GM12878 (cell line): ENCODE results near the gene CENPO. TPM values are rescaled to one million over a fixed set of nuclear protein-coding genes. Genes with fewer than 3 reads are reported as not detected.

Experiments
- ATAC-seq: fragments of 200-7000 bp; cut with Tn5 transposase; 3 replicates; pipeline ENCODE4 v1.9.1; 2020; ENCODE audit warnings: mild to moderate bottlenecking, moderate library complexity
- BruUV-seq: library from RNA; stranded (reverse); fragments of 400-500 nt; replicated peaks from 2 replicates; lab custom pipeline; 2021; lab: Mats Ljungman, UMichigan
- CTCF ChIA-PET: fragments of 300-600 bp; sonication (Branson Sonifier 250); formaldehyde crosslinking; extraction: SDS; loops from one replicate; lab custom pipeline; 2021; ENCODE audit warnings: inconsistent platforms; lab: Yijun Ruan, JAX
- POLR2A ChIA-PET: fragments of 350-600 bp; formaldehyde crosslinking; extraction: SDS; loops from one replicate; lab custom pipeline; 2021; ENCODE audit warnings: inconsistent platforms; lab: Charles Lee
- RAD21 ChIA-PET: fragments of 300-600 bp; sonication (Branson Sonifier 250); formaldehyde crosslinking; loops from one replicate; lab custom pipeline; 2023; ENCODE audit warnings: antibody characterized with exemption; ENCODE audit not compliant: unreplicated experiment; lab: Charles Lee
- SMC1A ChIA-PET: fragments of 300-600 bp; sonication (Branson Sonifier 250); formaldehyde crosslinking; loops from one replicate; lab custom pipeline; 2023; ENCODE audit not compliant: unreplicated experiment, uncharacterized antibody; lab: Charles Lee
- DNase-seq: peaks from one replicate; pipeline ENCODE4 v3.0.0-alpha.2; 2011; ENCODE audit warnings: low read depth, low spot score
- FAIRE-seq: peaks from 3 replicates; lab custom pipeline; 2011; peaks lifted over from hg19 to GRCh38; lab: Jason Lieb, UNC
- H2AFZ ChIP-seq: 2 replicates; pipeline ENCODE4 v1.6.0; 2011; ENCODE audit warnings: low read depth, low read length, control low read depth; ENCODE audit not compliant: control insufficient read depth
- H3K27ac ChIP-seq: 2 replicates; pipeline ENCODE4 v1.5.1; 2011; ENCODE audit warnings: control low read depth; ENCODE audit not compliant: control insufficient read depth, insufficient read depth
- H3K27me3 ChIP-seq, 2 experiments: replicated peaks in 1 of 2; 2 replicates each; pipeline versions ENCODE4 v1.6.0 to v1.6.1; 2011; ENCODE audit warnings: low read length in 1 of 2; ENCODE audit not compliant: control insufficient read depth in 2 of 2, insufficient read depth in 2 of 2
- H3K36me3 ChIP-seq, 2 experiments: 2 replicates each; pipeline ENCODE4 v1.5.1; 2011; ENCODE audit warnings: low read length in 1 of 2; ENCODE audit not compliant: control insufficient read depth in 2 of 2, insufficient read depth in 2 of 2
- H3K4me1 ChIP-seq: 2 replicates; pipeline ENCODE4 v1.6.1; 2011; ENCODE audit warnings: mild to moderate bottlenecking, low read length, moderate library complexity, mixed read lengths; ENCODE audit not compliant: control insufficient read depth, insufficient read depth
- H3K4me2 ChIP-seq: 2 replicates; pipeline ENCODE4 v1.6.0; 2011; ENCODE audit warnings: control low read depth; ENCODE audit not compliant: control insufficient read depth, insufficient read depth
- H3K4me3 ChIP-seq: fragments of 200-600 bp; sonication (generic); 2 replicates; pipeline ENCODE4 v1.5.1; 2016
- H3K79me2 ChIP-seq: 2 replicates; pipeline ENCODE4 v1.6.0; 2011; ENCODE audit warnings: low read length; ENCODE audit not compliant: control insufficient read depth, insufficient read depth
- H3K9ac ChIP-seq: 2 replicates; pipeline ENCODE4 v1.8.0; 2011; ENCODE audit warnings: low read length, control low read depth, mixed read lengths; ENCODE audit not compliant: control insufficient read depth, insufficient read depth
- H3K9me3 ChIP-seq: replicated peaks from 3 replicates; pipeline ENCODE4 v1.5.1; 2011; ENCODE audit warnings: mild to moderate bottlenecking, low read length; ENCODE audit not compliant: control insufficient read depth, insufficient read depth
- H4K20me1 ChIP-seq: 2 replicates; pipeline ENCODE4 v1.6.0; 2011; ENCODE audit not compliant: control insufficient read depth, insufficient read depth
- BRCA1 ChIP-seq: IDR thresholded peaks from 2 replicates; pipeline ENCODE4 v1.6.1; 2011; ENCODE audit warnings: low read depth, low read length, improper control_type of control experiment
- NR2C1 ChIP-seq: fragments of 450-650 bp; IDR thresholded peaks from 2 replicates; pipeline ENCODE4 v1.6.1; 2017; ENCODE audit warnings: antibody characterized with exemption, mild to moderate bottlenecking, moderate library complexity
- TCF3 ChIP-seq: IDR thresholded peaks from 2 replicates; pipeline ENCODE4 v1.6.1; 2012; ENCODE audit warnings: low read depth, mild to moderate bottlenecking, low read length, borderline replicate concordance; ENCODE audit not compliant: insufficient read depth
- WGBS: methylation state at CpG from one replicate; pipeline ENCODE4 v1.1.6; 2016; ENCODE audit warnings: low lambda C conversion rate; ENCODE audit not compliant: insufficient replicate concordance, insufficient coverage; ENCODE audit errors: missing lambda C conversion rate; 5-methylcytosine and 5-hydroxymethylcytosine counted together
- in situ Hi-C: fragments of 300-500 bp; cut with MboI; formaldehyde crosslinking; loops from 9 replicates; pipeline ENCODE4 v1.14.3; 2018; ENCODE audit warnings: mixed read lengths
- intact Hi-C: fragments of 100-400 bp; cut with micrococcal nuclease; formaldehyde crosslinking; loops from one replicate; pipeline ENCODE4 v1.14.2; 2022; ENCODE audit not compliant: unreplicated experiment
- polyA plus RNA-seq, 11 experiments: library from polyadenylated mRNA; depleted of rRNA in 4 of 11; unstranded in 6 of 11; stranded (reverse) in 5 of 11; fragments of >200 nt; fragmentation: Nextera tagmentation in 4 of 11; fragmentation: Illumina TruSeq in 1 of 11; extraction: Ambion mirVana in 4 of 11; extraction: Trizol in 1 of 11; gene quantifications; 1 replicate in 1 of 11; 2 replicates in 10 of 11; pipeline versions ENCODE4 v1.2.1 to v1.2.3, GENCODE V29; 2011 to 2016; ENCODE audit warnings: inconsistent platforms in 2 of 11, missing spikeins in 2 of 11, low read depth in 1 of 11
- total RNA-seq, 4 experiments: library from RNA; depleted of rRNA in 3 of 4; stranded (reverse); fragments of >200 nt in 3 of 4; fragmentation: Illumina TruSeq in 1 of 4; extraction: Trizol in 1 of 4; gene quantifications; 2 replicates each; pipeline versions ENCODE4 v1.2.1 to v1.2.3, GENCODE V29; 2013 to 2021
- TF ChIP-seq, protein P1 (sequence below): IDR thresholded peaks from 2 replicates; pipeline ENCODE4 v1.6.1; 2011; ENCODE audit warnings: borderline replicate concordance, low read depth, mild to moderate bottlenecking, moderate library complexity, low read length; ENCODE audit not compliant: insufficient read depth, poor library complexity, severe bottlenecking
- TF ChIP-seq, protein P2 (sequence below): IDR thresholded peaks from 2 replicates; pipeline ENCODE4 v1.6.1; 2011; ENCODE audit warnings: low read depth, mild to moderate bottlenecking, low read length, moderate library complexity, borderline replicate concordance; ENCODE audit errors: extremely low read depth
- TF ChIP-seq, protein P3 (sequence below): fragments of 150-350 bp; IDR thresholded peaks from 2 replicates; pipeline ENCODE4 v1.6.1; 2014; ENCODE audit warnings: mild to moderate bottlenecking, low read depth, low read length

Gene CENPO
- total and polyA plus RNA-seq, 10 of the 15 experiments (the other 5 are each of a cell fraction or from before 2014, with no cell fraction given) = 18.7 to 37.0 (median 31.4) TPM

DNA sequence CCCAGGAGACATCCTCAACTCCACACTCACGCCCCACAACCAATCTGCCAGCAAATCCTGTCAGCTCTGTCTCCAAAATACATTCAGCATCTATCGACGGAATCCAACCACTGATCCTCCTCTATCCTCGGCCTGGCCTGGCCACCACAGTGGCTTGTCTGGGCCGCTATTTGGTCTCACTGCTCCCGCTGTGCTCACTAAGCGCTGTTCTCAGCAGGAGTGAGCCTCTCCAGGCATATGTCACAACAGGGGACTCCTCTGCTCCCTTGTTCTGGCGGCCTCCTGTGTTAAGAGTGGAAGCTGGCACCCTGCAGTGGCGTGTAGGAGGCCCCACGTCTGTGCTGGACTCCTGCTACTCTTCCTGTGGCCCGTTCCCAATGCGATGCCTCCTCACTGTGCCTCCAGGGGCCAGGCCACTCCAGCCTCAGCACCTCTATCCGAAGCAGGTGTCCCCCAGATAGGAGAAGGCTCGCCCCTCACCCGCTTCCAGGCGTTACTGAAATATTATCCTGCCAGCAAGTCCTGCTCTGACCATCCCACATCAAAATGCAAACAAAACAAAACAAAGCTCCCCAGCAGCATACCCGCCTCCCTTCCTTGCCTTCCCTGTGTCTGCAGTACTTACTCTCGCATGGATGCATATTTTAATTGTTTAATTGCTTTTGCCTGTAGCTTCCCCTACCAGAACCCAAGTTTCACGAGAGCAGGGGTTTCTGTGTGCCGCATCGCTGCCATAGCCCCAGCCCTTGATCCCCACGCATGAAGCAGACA, 39.9 kb downstream of the CENPO start:
- Histone ChIP-seq H3K9ac (no peak overlapping the region), H3K27me3 (no peaks in the 10 kb centered on the region), H3K36me3 (peaks cover 6% of the 10 kb centered on the region in 2 experiments; a peak in 3 of 4 replicates), H3K4me2 (no peak overlapping the region), H3K4me1 (no peaks in the 10 kb centered on the region), H3K4me3 (no peak overlapping the region), H2AFZ (no peak overlapping the region), H3K9me3 (no peaks in the 10 kb centered on the region), H3K27ac (no peak overlapping the region), H4K20me1 (no peaks in the 10 kb centered on the region), H3K79me2 (no peaks in the 10 kb centered on the region)
- TSS peak; percentile 45 for BruUV-seq
- 97% methylated on average over 22 of the region's 22 CpGs for WGBS
- DNase-seq (no peak), ATAC-seq (no peak), FAIRE-seq (no peak)
- no peak for TF ChIP-seq NR2C1
- in situ Hi-C loops (no loop called here), intact Hi-C loops (no loop called here)
- RAD21 ChIA-PET = no interaction called here
- POLR2A ChIA-PET = no interaction called here
- CTCF ChIA-PET = interaction anchor here (1.7 kb wide), 1 partner anchor 422 kb away, joined by 6 read pairs; no protein-coding TSS in a partner anchor
- SMC1A ChIA-PET = no interaction called here

DNA sequence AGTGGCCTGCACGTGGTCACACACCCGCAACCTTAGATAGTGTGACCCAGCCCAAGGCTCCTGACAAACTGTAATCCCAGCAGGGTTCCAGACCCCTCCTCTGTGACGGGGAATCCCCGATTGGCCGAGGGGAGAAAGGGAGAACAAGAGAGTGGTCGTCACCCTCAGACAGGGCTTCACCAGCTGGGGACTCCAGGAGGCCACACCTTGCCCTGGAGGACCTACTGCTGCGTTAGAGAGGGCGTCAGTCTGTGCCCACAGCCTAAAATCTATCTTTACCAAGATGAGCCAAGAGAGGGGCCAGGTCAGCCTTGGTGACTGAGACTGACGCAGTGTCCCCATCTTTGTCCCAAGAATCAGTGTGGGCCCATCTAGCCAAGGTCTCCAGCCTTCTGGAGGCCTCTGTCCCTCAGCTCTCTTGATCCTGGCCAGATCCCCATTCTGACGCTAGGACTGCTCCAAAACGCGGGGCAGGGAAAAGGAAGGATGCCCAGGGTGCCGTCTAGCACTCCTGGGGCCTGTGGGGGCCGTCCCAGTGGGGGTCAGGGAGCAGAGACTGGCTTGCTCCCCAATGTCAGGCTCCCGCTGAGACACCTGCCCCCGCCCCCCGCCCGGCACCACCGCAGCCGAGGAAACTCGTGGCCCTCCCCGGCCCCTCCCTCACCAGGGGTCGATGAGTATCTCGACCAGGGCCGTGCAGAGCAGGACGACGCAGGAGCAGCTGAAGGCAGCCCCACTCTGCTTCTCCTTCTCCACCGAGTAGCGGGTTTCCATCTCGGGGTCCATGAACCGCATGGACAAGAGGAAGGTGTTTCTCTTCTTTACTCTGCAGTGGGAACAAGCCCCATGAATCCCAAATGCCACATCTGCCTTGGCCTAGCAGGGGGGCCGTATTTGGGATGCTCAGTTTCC, 40.9 kb downstream of the CENPO start:
- 97% methylated on average over 32 of the region's 32 CpGs for WGBS
- Histone ChIP-seq H3K4me1 (no peaks in the 10 kb centered on the region), H3K4me3 (no peak overlapping the region), H3K9ac (no peak overlapping the region), H3K9me3 (no peaks in the 10 kb centered on the region), H3K79me2 (no peaks in the 10 kb centered on the region), H3K4me2 (no peak overlapping the region), H4K20me1 (no peaks in the 10 kb centered on the region), H3K36me3 (peaks cover 6 to 8% of the 10 kb centered on the region in 2 experiments; a peak in 3 of 4 replicates), H3K27ac (no peak overlapping the region), H2AFZ (no peak overlapping the region), H3K27me3 (no peaks in the 10 kb centered on the region)
- DNase-seq (no peak), ATAC-seq (no peak), FAIRE-seq (no peak)
- RAD21 ChIA-PET = no interaction called here
- BruUV-seq = no TSS peak
- SMC1A ChIA-PET = no interaction called here
- CTCF ChIA-PET = no interaction called here
- POLR2A ChIA-PET = no interaction called here
- intact Hi-C loops = no loop called here
- in situ Hi-C loops = no loop called here
- TF ChIP-seq, protein P1, sequence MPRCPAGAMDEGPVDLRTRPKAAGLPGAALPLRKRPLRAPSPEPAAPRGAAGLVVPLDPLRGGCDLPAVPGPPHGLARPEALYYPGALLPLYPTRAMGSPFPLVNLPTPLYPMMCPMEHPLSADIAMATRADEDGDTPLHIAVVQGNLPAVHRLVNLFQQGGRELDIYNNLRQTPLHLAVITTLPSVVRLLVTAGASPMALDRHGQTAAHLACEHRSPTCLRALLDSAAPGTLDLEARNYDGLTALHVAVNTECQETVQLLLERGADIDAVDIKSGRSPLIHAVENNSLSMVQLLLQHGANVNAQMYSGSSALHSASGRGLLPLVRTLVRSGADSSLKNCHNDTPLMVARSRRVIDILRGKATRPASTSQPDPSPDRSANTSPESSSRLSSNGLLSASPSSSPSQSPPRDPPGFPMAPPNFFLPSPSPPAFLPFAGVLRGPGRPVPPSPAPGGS = no peak
- TF ChIP-seq, protein P2, sequence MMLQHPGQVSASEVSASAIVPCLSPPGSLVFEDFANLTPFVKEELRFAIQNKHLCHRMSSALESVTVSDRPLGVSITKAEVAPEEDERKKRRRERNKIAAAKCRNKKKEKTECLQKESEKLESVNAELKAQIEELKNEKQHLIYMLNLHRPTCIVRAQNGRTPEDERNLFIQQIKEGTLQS = no peak
- no peak for TF ChIP-seq BRCA1
- TF ChIP-seq, protein P3, sequence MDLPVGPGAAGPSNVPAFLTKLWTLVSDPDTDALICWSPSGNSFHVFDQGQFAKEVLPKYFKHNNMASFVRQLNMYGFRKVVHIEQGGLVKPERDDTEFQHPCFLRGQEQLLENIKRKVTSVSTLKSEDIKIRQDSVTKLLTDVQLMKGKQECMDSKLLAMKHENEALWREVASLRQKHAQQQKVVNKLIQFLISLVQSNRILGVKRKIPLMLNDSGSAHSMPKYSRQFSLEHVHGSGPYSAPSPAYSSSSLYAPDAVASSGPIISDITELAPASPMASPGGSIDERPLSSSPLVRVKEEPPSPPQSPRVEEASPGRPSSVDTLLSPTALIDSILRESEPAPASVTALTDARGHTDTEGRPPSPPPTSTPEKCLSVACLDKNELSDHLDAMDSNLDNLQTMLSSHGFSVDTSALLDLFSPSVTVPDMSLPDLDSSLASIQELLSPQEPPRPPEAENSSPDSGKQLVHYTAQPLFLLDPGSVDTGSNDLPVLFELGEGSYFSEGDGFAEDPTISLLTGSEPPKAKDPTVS = no peak
- no peak for TF ChIP-seq TCF3
